ENCODE measurements around the gene GRIA2.

DNA sequence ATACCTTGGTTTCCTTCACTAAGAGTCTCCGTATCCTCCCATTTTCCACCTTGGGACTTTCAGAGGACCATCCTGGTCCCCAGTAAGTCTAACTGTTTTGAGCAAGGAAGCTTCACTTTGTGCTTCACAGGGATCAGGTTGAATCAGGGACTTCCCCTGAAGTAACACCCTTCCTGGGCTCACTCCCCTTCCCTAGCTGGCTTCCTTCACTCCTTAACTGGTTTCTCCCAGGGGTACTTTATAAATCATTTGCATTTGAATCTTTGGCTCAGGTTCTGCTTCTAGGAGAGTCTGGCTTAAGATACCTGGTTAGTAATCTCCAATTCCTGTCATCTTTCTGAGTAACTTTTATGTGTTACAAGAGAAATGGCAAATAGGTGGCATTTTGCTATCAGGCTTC is 24.5 kb upstream of the GRIA2 start:
- TF ChIP-seq, protein P1, sequence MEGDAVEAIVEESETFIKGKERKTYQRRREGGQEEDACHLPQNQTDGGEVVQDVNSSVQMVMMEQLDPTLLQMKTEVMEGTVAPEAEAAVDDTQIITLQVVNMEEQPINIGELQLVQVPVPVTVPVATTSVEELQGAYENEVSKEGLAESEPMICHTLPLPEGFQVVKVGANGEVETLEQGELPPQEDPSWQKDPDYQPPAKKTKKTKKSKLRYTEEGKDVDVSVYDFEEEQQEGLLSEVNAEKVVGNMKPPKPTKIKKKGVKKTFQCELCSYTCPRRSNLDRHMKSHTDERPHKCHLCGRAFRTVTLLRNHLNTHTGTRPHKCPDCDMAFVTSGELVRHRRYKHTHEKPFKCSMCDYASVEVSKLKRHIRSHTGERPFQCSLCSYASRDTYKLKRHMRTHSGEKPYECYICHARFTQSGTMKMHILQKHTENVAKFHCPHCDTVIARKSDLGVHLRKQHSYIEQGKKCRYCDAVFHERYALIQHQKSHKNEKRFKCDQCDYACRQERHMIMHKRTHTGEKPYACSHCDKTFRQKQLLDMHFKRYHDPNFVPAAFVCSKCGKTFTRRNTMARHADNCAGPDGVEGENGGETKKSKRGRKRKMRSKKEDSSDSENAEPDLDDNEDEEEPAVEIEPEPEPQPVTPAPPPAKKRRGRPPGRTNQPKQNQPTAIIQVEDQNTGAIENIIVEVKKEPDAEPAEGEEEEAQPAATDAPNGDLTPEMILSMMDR (conservative IDR thresholded peaks at IDR 0.05; ENCODE audit: low read length): no peak
- TF ChIP-seq EZH2phosphoT487 (IDR thresholded peaks at IDR 0.05; ENCODE audit: borderline replicate concordance, low read depth, low read length): no peak
